IMR-90 (cell line): ENCODE measurements around the gene GADD45GIP1. TPM values are rescaled to one million over a fixed set of nuclear protein-coding genes. Genes with fewer than 3 reads are reported as not detected.

Source experiments
- ATAC-seq: fragments of 200-7000 bp; cut with Tn5 transposase; 2 replicates; pipeline ENCODE4 v1.9.1; 2020; ENCODE audit warnings: low read depth, mild to moderate bottlenecking, moderate library complexity
- BruUV-seq: library from RNA; stranded (reverse); fragments of 400-500 nt; replicated peaks from 2 replicates; lab custom pipeline; 2021; lab: Mats Ljungman, UMichigan
- CTCF ChIA-PET: fragments of 300-600 bp; formaldehyde crosslinking; extraction: SDS; loops from one replicate; lab custom pipeline; 2021; ENCODE audit warnings: antibody characterized with exemption; lab: Yijun Ruan, JAX
- POLR2A ChIA-PET: fragments of 300-600 bp; sonication (Branson Sonifier 250); formaldehyde crosslinking; loops from one replicate; lab custom pipeline; 2022; ENCODE audit warnings: antibody characterized with exemption; ENCODE audit not compliant: unreplicated experiment; lab: Charles Lee
- DNase-seq: peaks from one replicate; pipeline ENCODE4 v3.0.0; 2013
- H2AFZ ChIP-seq: replicated peaks from 2 replicates; pipeline ENCODE3; 2013; ENCODE audit warnings: low read length, mild to moderate bottlenecking; ENCODE audit not compliant: poor library complexity
- H2AK5ac ChIP-seq: 2 replicates; pipeline ENCODE4 v1.6.1; 2013; ENCODE audit warnings: low read depth, low read length, inconsistent platforms
- H2AK9ac ChIP-seq: replicated peaks from 2 replicates; pipeline ENCODE3; 2013; ENCODE audit warnings: mild to moderate bottlenecking, low read depth, low read length, moderate library complexity; ENCODE audit not compliant: poor library complexity
- H2BK120ac ChIP-seq: 2 replicates; pipeline ENCODE4 v1.6.1; 2013; ENCODE audit warnings: low read depth, low read length, inconsistent platforms
- H2BK15ac ChIP-seq: 3 replicates; pipeline ENCODE4 v1.6.1; 2013; ENCODE audit warnings: low read depth, low read length, inconsistent platforms
- H2BK20ac ChIP-seq: 2 replicates; pipeline ENCODE4 v1.6.1; 2013; ENCODE audit warnings: low read depth, mild to moderate bottlenecking, inconsistent platforms, low read length, moderate library complexity
- H2BK5ac ChIP-seq: 2 replicates; pipeline ENCODE4 v1.6.1; 2013; ENCODE audit warnings: mild to moderate bottlenecking, low read depth, low read length, inconsistent platforms; ENCODE audit not compliant: poor library complexity, severe bottlenecking
- H3K14ac ChIP-seq: replicated peaks from 2 replicates; pipeline ENCODE4 v1.6.1; 2013; ENCODE audit warnings: low read depth, low read length, inconsistent platforms
- H3K18ac ChIP-seq: 2 replicates; pipeline ENCODE4 v1.6.1; 2013; ENCODE audit warnings: low read depth, low read length, control low read depth
- H3K23ac ChIP-seq: 2 replicates; pipeline ENCODE4 v1.6.1; 2013; ENCODE audit warnings: low read depth, low read length, inconsistent platforms
- H3K27ac ChIP-seq: 2 replicates; pipeline ENCODE4 v1.5.1; 2013; ENCODE audit warnings: mild to moderate bottlenecking, control low read depth, low read length; ENCODE audit not compliant: insufficient read depth
- H3K27me3 ChIP-seq: 2 replicates; pipeline ENCODE4 v1.6.1; 2013; ENCODE audit warnings: low read length; ENCODE audit not compliant: control insufficient read depth, insufficient read depth
- H3K36me3 ChIP-seq: 2 replicates; pipeline ENCODE4 v1.6.1; 2013; ENCODE audit warnings: low read length, mixed read lengths; ENCODE audit not compliant: control insufficient read depth, insufficient read depth
- H3K4ac ChIP-seq: 2 replicates; pipeline ENCODE4 v1.6.1; 2013; ENCODE audit warnings: low read depth, low read length, inconsistent platforms
- H3K4me1 ChIP-seq: 2 replicates; pipeline ENCODE4 v1.6.1; 2013; ENCODE audit warnings: low read length, mixed read lengths; ENCODE audit not compliant: control insufficient read depth, insufficient read depth
- H3K4me2 ChIP-seq: 2 replicates; pipeline ENCODE4 v1.6.1; 2013; ENCODE audit warnings: low read depth, mild to moderate bottlenecking, control low read depth, low read length, moderate library complexity
- H3K4me3 ChIP-seq: 2 replicates; pipeline ENCODE4 v1.5.1; 2013; ENCODE audit warnings: low read depth, mild to moderate bottlenecking, control low read depth, low read length, moderate library complexity; ENCODE audit not compliant: insufficient read depth
- H3K56ac ChIP-seq: 2 replicates; pipeline ENCODE4 v1.6.1; 2013; ENCODE audit warnings: low read length, inconsistent platforms; ENCODE audit not compliant: insufficient read depth; ENCODE audit errors: extremely low read depth
- H3K79me1 ChIP-seq, 2 experiments: 2 replicates each; pipeline ENCODE4 v1.6.1; 2013; ENCODE audit warnings: low read length in 2 of 2, inconsistent platforms in 1 of 2, low read depth in 1 of 2
- H3K9ac ChIP-seq: 2 replicates; pipeline ENCODE4 v1.6.1; 2013; ENCODE audit warnings: low read depth, low read length, control low read depth
- H3K9me1 ChIP-seq: 2 replicates; pipeline ENCODE4 v1.6.1; 2013; ENCODE audit warnings: low read length, inconsistent platforms; ENCODE audit not compliant: insufficient read depth
- H3K9me3 ChIP-seq: 2 replicates; pipeline ENCODE4 v1.6.1; 2013; ENCODE audit warnings: low read length; ENCODE audit not compliant: control insufficient read depth, insufficient read depth
- H4K20me1 ChIP-seq: 2 replicates; pipeline ENCODE4 v1.6.1; 2013; ENCODE audit warnings: low read length, inconsistent platforms; ENCODE audit not compliant: insufficient read depth
- H4K5ac ChIP-seq: 2 replicates; pipeline ENCODE4 v1.6.1; 2013; ENCODE audit warnings: mild to moderate bottlenecking, low read depth, low read length, control low read depth
- H4K8ac ChIP-seq, 2 experiments: 2 replicates each; pipeline ENCODE4 v1.6.1; 2013; ENCODE audit warnings: low read depth in 2 of 2, low read length in 2 of 2, control low read depth in 1 of 2, inconsistent platforms in 1 of 2
- H4K91ac ChIP-seq: 2 replicates; pipeline ENCODE4 v1.6.1; 2013; ENCODE audit warnings: low read depth, low read length, inconsistent platforms; ENCODE audit not compliant: insufficient read depth
- BHLHE40 ChIP-seq: fragments of 150-350 bp; IDR thresholded peaks from 2 replicates; pipeline ENCODE4 v1.6.1; 2016; ENCODE audit warnings: mild to moderate bottlenecking, low read depth, low read length
- CTCF ChIP-seq: conservative IDR thresholded peaks from 2 replicates; pipeline ENCODE4 v1.5.1; 2012; ENCODE audit warnings: mild to moderate bottlenecking, low read depth, low read length, improper control_type of control experiment
- ELK1 ChIP-seq: fragments of 150-350 bp; IDR thresholded peaks from 2 replicates; pipeline ENCODE4 v1.6.1; 2016; ENCODE audit warnings: low read depth, mild to moderate bottlenecking, low read length, moderate library complexity, borderline replicate concordance
- FOS ChIP-seq: fragments of 150-350 bp; IDR thresholded peaks from 2 replicates; pipeline ENCODE4 v1.6.1; 2016; ENCODE audit warnings: low read depth, low read length
- MAFK ChIP-seq: IDR thresholded peaks from 2 replicates; pipeline ENCODE4 v1.6.1; 2012; ENCODE audit warnings: low read depth, low read length, improper control_type of control experiment
- MAZ ChIP-seq: IDR thresholded peaks from 2 replicates; pipeline ENCODE4 v1.6.1; 2012; ENCODE audit warnings: low read depth, mild to moderate bottlenecking, low read length, improper control_type of control experiment, moderate library complexity, borderline replicate concordance
- NFE2L2 ChIP-seq: fragments of 150-350 bp; IDR thresholded peaks from 2 replicates; pipeline ENCODE4 v1.6.1; 2016; ENCODE audit warnings: low read depth, mild to moderate bottlenecking, low read length
- POLR2A ChIP-seq: IDR thresholded peaks from 2 replicates; pipeline ENCODE4 v1.6.1; 2012; ENCODE audit warnings: mild to moderate bottlenecking, low read depth, low read length
- SMC3 ChIP-seq: fragments of 150-350 bp; IDR thresholded peaks from 2 replicates; pipeline ENCODE4 v1.6.1; 2016; ENCODE audit warnings: low read depth, mild to moderate bottlenecking, antibody characterized with exemption, low read length, moderate library complexity
- USF2 ChIP-seq: fragments of 150-350 bp; IDR thresholded peaks from 2 replicates; pipeline ENCODE4 v1.6.1; 2017; ENCODE audit warnings: mild to moderate bottlenecking, antibody characterized with exemption, low read length, low read depth
- WGBS, 2 experiments: methylation state at CpG; one replicate each; pipeline versions ENCODE4 v1.1.5 to v1.1.7; 2013; ENCODE audit warnings: missing lambda C conversion rate in 2 of 2; ENCODE audit not compliant: insufficient read length in 1 of 2; ENCODE audit errors: extremely low coverage in 2 of 2; 5-methylcytosine and 5-hydroxymethylcytosine counted together
- dilution Hi-C: fragments of 300-500 bp; cut with HindIII; formaldehyde crosslinking; loops from one replicate; pipeline ENCODE4 v1.14.3; 2018; ENCODE audit warnings: low sequenced_read_pairs; ENCODE audit not compliant: unreplicated experiment
- in situ Hi-C: fragments of 300-500 bp; cut with MboI; formaldehyde crosslinking; loops from 3 replicates; pipeline ENCODE4 v1.14.3; 2019; ENCODE audit warnings: low sequenced_read_pairs, inconsistent platforms, mixed read lengths
- intact Hi-C: fragments of 100-400 bp; cut with micrococcal nuclease; formaldehyde crosslinking; loops from 2 replicates; pipeline ENCODE4 v1.10.0; 2022
- polyA plus RNA-seq, 3 experiments: library from polyadenylated mRNA; depleted of rRNA; stranded (reverse); fragments of >200 nt; gene quantifications; 2 replicates each; pipeline ENCODE4 v1.2.3, GENCODE V29; 2012; ENCODE audit warnings: low replicate concordance in 1 of 3
- total RNA-seq: library from RNA; depleted of rRNA; stranded (reverse); fragments of >200 nt; gene quantifications from 2 replicates; pipeline ENCODE4 v1.2.3, GENCODE V29; 2012

The GADD45GIP1 gene
- total and polyA plus RNA-seq, 2 of the 4 experiments (the other 2 are of a cell fraction): 13.3 to 42.4 TPM

GRCh38 chr19:13004273-13004672, 47.2 kb upstream of the GADD45GIP1 start:
- Histone ChIP-seq H3K36me3 (peaks cover 15% of the 10 kb centered on the region), H2BK5ac (no peak overlapping the region), H3K4me3 (no peak overlapping the region), H3K4me1 (peaks cover 13% of the 10 kb centered on the region; the same call in 1 of the 2 replicates), H4K91ac (no peak overlapping the region), H3K9me1 (peaks cover 13% of the 10 kb centered on the region), H3K9me3 (no peaks in the 10 kb centered on the region), H3K4ac (no peak overlapping the region), H2AFZ (no peak overlapping the region), H3K27me3 (no peaks in the 10 kb centered on the region), H4K8ac (no peak overlapping the region), H3K9ac (no peak overlapping the region), H2BK20ac (no peak overlapping the region), H3K27ac (no peak overlapping the region), H2BK120ac (no peak overlapping the region), H3K4me2 (no peak overlapping the region), H2AK5ac (no peak overlapping the region; the same call in 1 of the 2 replicates), H3K56ac (no peak overlapping the region), H2AK9ac (no peak overlapping the region), H3K14ac (no peak overlapping the region), H3K79me1 (peaks cover 16 to 79% of the 10 kb centered on the region in 2 experiments), H2BK15ac (no peak overlapping the region), H3K23ac (no peak overlapping the region), H4K20me1 (peaks cover 66% of the 10 kb centered on the region), H3K18ac (no peak overlapping the region), H4K5ac (no peak overlapping the region)
- no TSS peak for BruUV-seq
- WGBS, 2 experiments: 71% methylated on average over 1 of the region's 7 CpGs; no CpG with 5 or more reads in 1 of the 2 experiments
- ATAC-seq (no peak), DNase-seq (no peak)
- in situ Hi-C loops: no loop called here
- intact Hi-C loops: no loop called here
- dilution Hi-C loops: no loop called here
- no peak for TF ChIP-seq MAZ
- TF ChIP-seq CTCF: no peak
- no peak for TF ChIP-seq BHLHE40
- TF ChIP-seq SMC3: no peak
- TF ChIP-seq NFE2L2: no peak
- TF ChIP-seq FOS: no peak
- TF ChIP-seq ELK1: no peak
- no peak for TF ChIP-seq POLR2A
- no peak for TF ChIP-seq MAFK
- no peak for TF ChIP-seq USF2
- ChIA-PET POLR2A (interaction anchor here (0.6 kb wide), 1 partner anchor 97 kb away, joined by 7 read pairs; no protein-coding TSS in a partner anchor), CTCF (no interaction called here)
